IMR-90 (cell line): ENCODE data around the gene SH3RF1. TPM values are rescaled to one million over a fixed set of nuclear protein-coding genes. Genes with fewer than 3 reads are reported as not detected.

Source experiments
- ATAC-seq: fragments of 200-7000 bp; cut with Tn5 transposase; 2 replicates; pipeline ENCODE4 v1.9.1; 2020; ENCODE audit warnings: low read depth, mild to moderate bottlenecking, moderate library complexity
- BruUV-seq: library from RNA; stranded (reverse); fragments of 400-500 nt; replicated peaks from 2 replicates; lab custom pipeline; 2021; lab: Mats Ljungman, UMichigan
- CTCF ChIA-PET: fragments of 300-600 bp; formaldehyde crosslinking; extraction: SDS; loops from one replicate; lab custom pipeline; 2021; ENCODE audit warnings: antibody characterized with exemption; lab: Yijun Ruan, JAX
- POLR2A ChIA-PET: fragments of 300-600 bp; sonication (Branson Sonifier 250); formaldehyde crosslinking; loops from one replicate; lab custom pipeline; 2022; ENCODE audit warnings: antibody characterized with exemption; ENCODE audit not compliant: unreplicated experiment; lab: Charles Lee
- DNase-seq: peaks from one replicate; pipeline ENCODE4 v3.0.0; 2013
- H2AFZ ChIP-seq: replicated peaks from 2 replicates; pipeline ENCODE3; 2013; ENCODE audit warnings: low read length, mild to moderate bottlenecking; ENCODE audit not compliant: poor library complexity
- H2AK5ac ChIP-seq: 2 replicates; pipeline ENCODE4 v1.6.1; 2013; ENCODE audit warnings: low read depth, low read length, inconsistent platforms
- H2AK9ac ChIP-seq: replicated peaks from 2 replicates; pipeline ENCODE3; 2013; ENCODE audit warnings: mild to moderate bottlenecking, low read depth, low read length, moderate library complexity; ENCODE audit not compliant: poor library complexity
- H2BK120ac ChIP-seq: 2 replicates; pipeline ENCODE4 v1.6.1; 2013; ENCODE audit warnings: low read depth, low read length, inconsistent platforms
- H2BK15ac ChIP-seq: 3 replicates; pipeline ENCODE4 v1.6.1; 2013; ENCODE audit warnings: low read depth, low read length, inconsistent platforms
- H2BK20ac ChIP-seq: 2 replicates; pipeline ENCODE4 v1.6.1; 2013; ENCODE audit warnings: low read depth, mild to moderate bottlenecking, inconsistent platforms, low read length, moderate library complexity
- H2BK5ac ChIP-seq: 2 replicates; pipeline ENCODE4 v1.6.1; 2013; ENCODE audit warnings: mild to moderate bottlenecking, low read depth, low read length, inconsistent platforms; ENCODE audit not compliant: poor library complexity, severe bottlenecking
- H3K14ac ChIP-seq: replicated peaks from 2 replicates; pipeline ENCODE4 v1.6.1; 2013; ENCODE audit warnings: low read depth, low read length, inconsistent platforms
- H3K18ac ChIP-seq: 2 replicates; pipeline ENCODE4 v1.6.1; 2013; ENCODE audit warnings: low read depth, low read length, control low read depth
- H3K23ac ChIP-seq: 2 replicates; pipeline ENCODE4 v1.6.1; 2013; ENCODE audit warnings: low read depth, low read length, inconsistent platforms
- H3K27ac ChIP-seq: 2 replicates; pipeline ENCODE4 v1.5.1; 2013; ENCODE audit warnings: mild to moderate bottlenecking, control low read depth, low read length; ENCODE audit not compliant: insufficient read depth
- H3K27me3 ChIP-seq: 2 replicates; pipeline ENCODE4 v1.6.1; 2013; ENCODE audit warnings: low read length; ENCODE audit not compliant: control insufficient read depth, insufficient read depth
- H3K36me3 ChIP-seq: 2 replicates; pipeline ENCODE4 v1.6.1; 2013; ENCODE audit warnings: low read length, mixed read lengths; ENCODE audit not compliant: control insufficient read depth, insufficient read depth
- H3K4ac ChIP-seq: 2 replicates; pipeline ENCODE4 v1.6.1; 2013; ENCODE audit warnings: low read depth, low read length, inconsistent platforms
- H3K4me1 ChIP-seq: 2 replicates; pipeline ENCODE4 v1.6.1; 2013; ENCODE audit warnings: low read length, mixed read lengths; ENCODE audit not compliant: control insufficient read depth, insufficient read depth
- H3K4me2 ChIP-seq: 2 replicates; pipeline ENCODE4 v1.6.1; 2013; ENCODE audit warnings: low read depth, mild to moderate bottlenecking, control low read depth, low read length, moderate library complexity
- H3K4me3 ChIP-seq: 2 replicates; pipeline ENCODE4 v1.5.1; 2013; ENCODE audit warnings: low read depth, mild to moderate bottlenecking, control low read depth, low read length, moderate library complexity; ENCODE audit not compliant: insufficient read depth
- H3K56ac ChIP-seq: 2 replicates; pipeline ENCODE4 v1.6.1; 2013; ENCODE audit warnings: low read length, inconsistent platforms; ENCODE audit not compliant: insufficient read depth; ENCODE audit errors: extremely low read depth
- H3K79me1 ChIP-seq, 2 experiments: 2 replicates each; pipeline ENCODE4 v1.6.1; 2013; ENCODE audit warnings: low read length in 2 of 2, inconsistent platforms in 1 of 2, low read depth in 1 of 2
- H3K9ac ChIP-seq: 2 replicates; pipeline ENCODE4 v1.6.1; 2013; ENCODE audit warnings: low read depth, low read length, control low read depth
- H3K9me1 ChIP-seq: 2 replicates; pipeline ENCODE4 v1.6.1; 2013; ENCODE audit warnings: low read length, inconsistent platforms; ENCODE audit not compliant: insufficient read depth
- H3K9me3 ChIP-seq: 2 replicates; pipeline ENCODE4 v1.6.1; 2013; ENCODE audit warnings: low read length; ENCODE audit not compliant: control insufficient read depth, insufficient read depth
- H4K20me1 ChIP-seq: 2 replicates; pipeline ENCODE4 v1.6.1; 2013; ENCODE audit warnings: low read length, inconsistent platforms; ENCODE audit not compliant: insufficient read depth
- H4K5ac ChIP-seq: 2 replicates; pipeline ENCODE4 v1.6.1; 2013; ENCODE audit warnings: mild to moderate bottlenecking, low read depth, low read length, control low read depth
- H4K8ac ChIP-seq, 2 experiments: 2 replicates each; pipeline ENCODE4 v1.6.1; 2013; ENCODE audit warnings: low read depth in 2 of 2, low read length in 2 of 2, control low read depth in 1 of 2, inconsistent platforms in 1 of 2
- H4K91ac ChIP-seq: 2 replicates; pipeline ENCODE4 v1.6.1; 2013; ENCODE audit warnings: low read depth, low read length, inconsistent platforms; ENCODE audit not compliant: insufficient read depth
- CEBPB ChIP-seq: IDR thresholded peaks from 2 replicates; pipeline ENCODE4 v1.6.1; 2012; ENCODE audit warnings: low read depth, low read length, improper control_type of control experiment
- CHD1 ChIP-seq: IDR thresholded peaks from 2 replicates; pipeline ENCODE4 v1.6.1; 2012; ENCODE audit warnings: low read depth, low read length, improper control_type of control experiment
- ELK1 ChIP-seq: fragments of 150-350 bp; IDR thresholded peaks from 2 replicates; pipeline ENCODE4 v1.6.1; 2016; ENCODE audit warnings: low read depth, mild to moderate bottlenecking, low read length, moderate library complexity, borderline replicate concordance
- FOS ChIP-seq: fragments of 150-350 bp; IDR thresholded peaks from 2 replicates; pipeline ENCODE4 v1.6.1; 2016; ENCODE audit warnings: low read depth, low read length
- MAFK ChIP-seq: IDR thresholded peaks from 2 replicates; pipeline ENCODE4 v1.6.1; 2012; ENCODE audit warnings: low read depth, low read length, improper control_type of control experiment
- MAZ ChIP-seq: IDR thresholded peaks from 2 replicates; pipeline ENCODE4 v1.6.1; 2012; ENCODE audit warnings: low read depth, mild to moderate bottlenecking, low read length, improper control_type of control experiment, moderate library complexity, borderline replicate concordance
- MXI1 ChIP-seq: IDR thresholded peaks from 2 replicates; pipeline ENCODE4 v1.6.1; 2012; ENCODE audit warnings: low read depth, mild to moderate bottlenecking, low read length, moderate library complexity, borderline replicate concordance
- NFE2L2 ChIP-seq: fragments of 150-350 bp; IDR thresholded peaks from 2 replicates; pipeline ENCODE4 v1.6.1; 2016; ENCODE audit warnings: low read depth, mild to moderate bottlenecking, low read length
- POLR2A ChIP-seq: IDR thresholded peaks from 2 replicates; pipeline ENCODE4 v1.6.1; 2012; ENCODE audit warnings: mild to moderate bottlenecking, low read depth, low read length
- RAD21 ChIP-seq: IDR thresholded peaks from 2 replicates; pipeline ENCODE4 v1.6.1; 2012; ENCODE audit warnings: low read length, improper control_type of control experiment
- RCOR1 ChIP-seq: IDR thresholded peaks from 2 replicates; pipeline ENCODE4 v1.6.1; 2012; ENCODE audit warnings: mild to moderate bottlenecking, low read length, improper control_type of control experiment; ENCODE audit not compliant: insufficient replicate concordance
- RFX5 ChIP-seq: IDR thresholded peaks from 2 replicates; pipeline ENCODE4 v1.8.0; 2012; ENCODE audit warnings: low read depth, mild to moderate bottlenecking, low read length, moderate library complexity
- SMC3 ChIP-seq: fragments of 150-350 bp; IDR thresholded peaks from 2 replicates; pipeline ENCODE4 v1.6.1; 2016; ENCODE audit warnings: low read depth, mild to moderate bottlenecking, antibody characterized with exemption, low read length, moderate library complexity
- WGBS, 2 experiments: methylation state at CpG; one replicate each; pipeline versions ENCODE4 v1.1.5 to v1.1.7; 2013; ENCODE audit warnings: missing lambda C conversion rate in 2 of 2; ENCODE audit not compliant: insufficient read length in 1 of 2; ENCODE audit errors: extremely low coverage in 2 of 2; 5-methylcytosine and 5-hydroxymethylcytosine counted together
- dilution Hi-C: fragments of 300-500 bp; cut with HindIII; formaldehyde crosslinking; loops from one replicate; pipeline ENCODE4 v1.14.3; 2018; ENCODE audit warnings: low sequenced_read_pairs; ENCODE audit not compliant: unreplicated experiment
- in situ Hi-C: fragments of 300-500 bp; cut with MboI; formaldehyde crosslinking; loops from 3 replicates; pipeline ENCODE4 v1.14.3; 2019; ENCODE audit warnings: low sequenced_read_pairs, inconsistent platforms, mixed read lengths
- intact Hi-C: fragments of 100-400 bp; cut with micrococcal nuclease; formaldehyde crosslinking; loops from 2 replicates; pipeline ENCODE4 v1.10.0; 2022
- polyA plus RNA-seq, 3 experiments: library from polyadenylated mRNA; depleted of rRNA; stranded (reverse); fragments of >200 nt; gene quantifications; 2 replicates each; pipeline ENCODE4 v1.2.3, GENCODE V29; 2012; ENCODE audit warnings: low replicate concordance in 1 of 3
- total RNA-seq: library from RNA; depleted of rRNA; stranded (reverse); fragments of >200 nt; gene quantifications from 2 replicates; pipeline ENCODE4 v1.2.3, GENCODE V29; 2012

SH3RF1 gene
- total and polyA plus RNA-seq, 2 of the 4 experiments (the other 2 are of a cell fraction): 22.0 to 29.8 TPM

GRCh38 chr4:169201222-169202144, 69.3 kb downstream of the SH3RF1 start (continued):
- no peak for TF ChIP-seq SMC3
- no peak for TF ChIP-seq CEBPB
- TF ChIP-seq NFE2L2: no peak

GRCh38 chr4:169200361-169201030, 70.3 kb downstream of the SH3RF1 start:
- no peak overlapping the region for H3K18ac ChIP-seq
- H3K9me3 ChIP-seq: no peaks in the 10 kb centered on the region
- H2BK15ac ChIP-seq: no peak overlapping the region
- ChIA-PET CTCF (no interaction called here), POLR2A (no interaction called here)
- ATAC-seq (no peak), DNase-seq (no peak)
- peaks cover 17 to 50% of the 10 kb centered on the region in 2 experiments; a peak in 3 of 4 replicates for H3K79me1 ChIP-seq
- no peak overlapping the region for H3K23ac ChIP-seq
- no peak overlapping the region for H3K27ac ChIP-seq
- H3K56ac ChIP-seq: no peak overlapping the region
- peaks cover 16% of the 10 kb centered on the region; the same call in 1 of the 2 replicates for H4K20me1 ChIP-seq
- no peaks in the 10 kb centered on the region for H3K27me3 ChIP-seq
- no peak overlapping the region for H4K5ac ChIP-seq
- no peak overlapping the region for H3K4me3 ChIP-seq
- no CpG with 5 or more reads among the region's 4 CpGs for WGBS, 2 experiments
- H2AFZ ChIP-seq: no peak overlapping the region
- in situ Hi-C loops (no loop called here), intact Hi-C loops (no loop called here), dilution Hi-C loops (no loop called here)
- no peak overlapping the region for H4K8ac ChIP-seq
- no peaks in the 10 kb centered on the region for H3K36me3 ChIP-seq
- no peak overlapping the region for H3K9ac ChIP-seq
- H2AK9ac ChIP-seq: no peak overlapping the region
- H3K4me2 ChIP-seq: no peak overlapping the region
- 0 out of 2 replicates have a peak, but pooled peaks cover 3% of the 10 kb centered on the region for H3K9me1 ChIP-seq
- no peak overlapping the region for H2BK120ac ChIP-seq
- no peak overlapping the region for H2BK5ac ChIP-seq
- peaks cover 8% of the 10 kb centered on the region for H3K4me1 ChIP-seq
- H3K14ac ChIP-seq: no peak overlapping the region
- H3K4ac ChIP-seq: no peak overlapping the region
- H2BK20ac ChIP-seq: no peak overlapping the region
- no peak overlapping the region for H4K91ac ChIP-seq
- no peak overlapping the region for H2AK5ac ChIP-seq
- no TSS peak for BruUV-seq
- TF ChIP-seq RAD21 (no peak), POLR2A (no peak), ELK1 (no peak), MAZ (no peak), FOS (no peak), MXI1 (no peak), RFX5 (no peak), MAFK (no peak), NFE2L2 (no peak), RCOR1 (no peak), CHD1 (no peak), SMC3 (no peak), CEBPB (no peak)
